Measurements from ENCODE around the gene FBXW7.

DNA sequence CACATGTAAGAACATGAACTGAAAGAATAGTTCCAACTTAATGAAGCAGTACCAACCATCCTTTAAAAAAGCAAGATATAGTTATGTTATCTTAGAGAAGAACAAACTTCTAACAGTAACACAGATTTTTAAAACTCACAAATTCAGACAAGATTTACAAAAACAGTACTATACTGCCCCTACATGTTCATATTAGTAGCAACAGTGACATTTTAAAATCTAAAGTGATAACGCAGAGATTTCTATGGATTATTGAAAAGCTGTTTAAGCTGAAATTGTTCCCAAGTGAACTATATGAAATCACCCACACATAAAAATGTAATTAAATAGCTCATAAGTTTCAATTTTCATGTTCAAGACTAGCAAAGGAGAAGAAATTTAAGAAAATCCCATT lies 166.0 kb downstream of the FBXW7 start:
- TF ChIP-seq, protein P1, sequence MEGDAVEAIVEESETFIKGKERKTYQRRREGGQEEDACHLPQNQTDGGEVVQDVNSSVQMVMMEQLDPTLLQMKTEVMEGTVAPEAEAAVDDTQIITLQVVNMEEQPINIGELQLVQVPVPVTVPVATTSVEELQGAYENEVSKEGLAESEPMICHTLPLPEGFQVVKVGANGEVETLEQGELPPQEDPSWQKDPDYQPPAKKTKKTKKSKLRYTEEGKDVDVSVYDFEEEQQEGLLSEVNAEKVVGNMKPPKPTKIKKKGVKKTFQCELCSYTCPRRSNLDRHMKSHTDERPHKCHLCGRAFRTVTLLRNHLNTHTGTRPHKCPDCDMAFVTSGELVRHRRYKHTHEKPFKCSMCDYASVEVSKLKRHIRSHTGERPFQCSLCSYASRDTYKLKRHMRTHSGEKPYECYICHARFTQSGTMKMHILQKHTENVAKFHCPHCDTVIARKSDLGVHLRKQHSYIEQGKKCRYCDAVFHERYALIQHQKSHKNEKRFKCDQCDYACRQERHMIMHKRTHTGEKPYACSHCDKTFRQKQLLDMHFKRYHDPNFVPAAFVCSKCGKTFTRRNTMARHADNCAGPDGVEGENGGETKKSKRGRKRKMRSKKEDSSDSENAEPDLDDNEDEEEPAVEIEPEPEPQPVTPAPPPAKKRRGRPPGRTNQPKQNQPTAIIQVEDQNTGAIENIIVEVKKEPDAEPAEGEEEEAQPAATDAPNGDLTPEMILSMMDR (IDR thresholded peaks at IDR 0.05): no peak
- TF ChIP-seq POLR2A (IDR thresholded peaks at IDR 0.05): no peak

Measured in breast epithelium (tissue), 3 donors.